Vein endothelial cell (primary cell): ENCODE measurements around the gene GFPT2. TPM values are rescaled to one million over a fixed set of nuclear protein-coding genes. Genes with fewer than 3 reads are reported as not detected.

ENCODE experiments used
- total RNA-seq: library from RNA; depleted of rRNA; stranded (reverse); fragments of >200 nt; gene quantifications from 2 replicates; pipeline ENCODE4 v1.2.3, GENCODE V29; 2012

The GFPT2 gene
- total RNA-seq = 0.86 and 0.98 TPM in 2 replicates

DNA sequence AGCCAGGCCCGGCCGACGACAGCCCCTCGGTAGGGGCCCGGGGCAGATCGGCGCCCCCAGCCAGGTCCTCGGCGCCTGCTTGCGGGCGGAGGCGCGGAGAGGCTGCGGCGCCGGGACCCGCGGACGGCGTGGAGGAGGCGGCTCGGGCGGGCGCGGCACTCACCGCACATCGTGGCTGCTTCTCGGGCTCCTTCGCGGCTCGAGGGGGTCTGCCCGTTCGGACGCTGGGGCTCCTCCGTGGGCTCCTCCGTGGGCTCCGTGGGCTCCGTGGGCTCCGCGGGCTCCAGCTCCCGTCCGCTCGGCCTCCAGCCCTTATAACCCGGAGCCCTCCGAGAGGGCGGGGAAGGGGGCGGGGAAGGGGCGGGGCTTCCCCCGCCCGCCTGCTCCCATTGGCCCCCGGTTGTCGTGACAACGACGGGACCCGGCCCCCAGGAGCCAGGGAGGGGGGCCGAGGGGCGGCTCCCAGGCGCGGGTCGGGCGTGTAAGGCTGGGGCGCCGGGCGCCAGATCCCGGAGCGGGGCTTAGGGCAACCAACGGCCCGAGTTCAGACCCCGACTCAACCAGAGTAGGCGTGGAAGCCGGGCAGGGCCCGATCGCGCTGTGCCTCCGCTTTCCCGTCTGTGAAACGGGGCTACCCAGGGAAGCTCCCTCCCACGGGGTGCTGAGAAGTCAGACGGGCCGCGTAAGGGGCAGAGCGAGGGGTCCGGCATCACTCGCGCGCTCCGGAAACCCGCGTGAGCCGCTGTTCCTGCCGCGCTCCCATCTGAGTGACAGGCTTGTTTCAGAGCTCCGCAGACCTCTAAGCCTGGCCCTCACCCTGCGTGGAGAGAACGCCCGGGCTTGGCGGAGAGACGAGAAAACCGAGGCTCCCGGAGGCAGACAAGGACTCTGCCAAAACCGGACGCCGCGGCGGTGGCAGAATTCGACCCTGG, at the start of gene GFPT2:
GFPT2 (minus strand) TSS at position 289 of the 932 bp plus-strand sequence; CDS start at position 170, 119 bp downstream.

DNA sequence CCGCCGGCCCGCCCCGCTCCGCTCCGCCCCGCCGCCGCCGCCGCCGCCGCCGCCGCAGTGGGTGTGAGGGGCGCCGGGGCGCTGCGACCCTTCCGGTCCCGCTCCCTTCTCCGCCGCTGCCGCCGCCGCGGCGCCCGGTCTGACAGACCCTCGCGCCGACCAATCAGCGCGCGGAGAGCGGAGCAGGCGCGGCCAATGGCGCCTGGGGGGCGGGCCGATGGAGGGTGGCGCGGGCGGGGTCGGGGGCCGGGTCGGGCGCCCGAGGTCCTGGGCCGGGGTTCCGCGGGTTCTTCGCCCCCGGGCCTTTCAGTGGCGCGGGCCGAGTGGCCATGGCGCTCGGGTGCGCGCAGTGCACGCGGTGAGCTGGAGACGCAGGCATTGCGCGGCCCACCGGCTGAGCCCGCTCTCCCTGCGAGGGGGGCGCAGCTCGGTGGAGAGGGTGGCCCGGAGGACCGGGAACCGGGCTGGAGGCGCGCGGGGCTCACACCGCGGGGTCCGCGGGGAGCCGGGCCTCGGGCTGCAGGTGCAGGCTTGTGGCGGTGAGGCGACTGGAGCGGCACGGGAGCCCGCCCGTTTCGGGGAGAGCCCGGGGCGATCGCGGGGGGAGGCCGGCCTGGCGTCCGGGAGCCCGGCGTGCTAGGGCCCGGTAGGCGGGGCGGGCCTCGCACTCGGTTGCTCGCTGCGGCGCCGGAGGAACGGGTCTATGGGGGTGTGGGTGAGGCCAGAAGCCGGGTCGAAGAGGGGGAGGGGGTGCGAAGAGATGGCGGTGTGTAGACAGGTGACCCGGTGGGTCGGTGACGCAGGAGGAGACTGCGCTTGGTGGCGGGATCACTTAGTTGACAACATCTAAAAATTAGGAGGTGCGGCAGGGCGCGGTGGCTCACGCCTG, 60.9 kb downstream of the GFPT2 start, which contains the start of gene MAPK9:
MAPK9 (minus strand) TSS at position 141 of the 889 bp plus-strand sequence. CDS start 11,522 bp downstream, outside the sequence.

Other genes with a start within 250 kb of the GFPT2 start
- gene RASGEF1C, start 144.1 kb downstream of the GFPT2 start, total RNA-seq = not detected in 2 replicates
- gene MAPK9, start 61.3 kb downstream of the GFPT2 start, total RNA-seq = 23.8 and 28.8 TPM in 2 replicates
- gene CNOT6, start 141.0 kb upstream of the GFPT2 start, total RNA-seq = 12.7 and 18.1 TPM in 2 replicates
- gene SCGB3A1, start 238.2 kb upstream of the GFPT2 start, total RNA-seq = 0.65 TPM in 1 of 2 replicates, not detected in the other